Fibroblast of villous mesenchyme (primary cell): Measurements from ENCODE around the gene ZNRD2. TPM values are rescaled to one million over a fixed set of nuclear protein-coding genes. Genes with fewer than 3 reads are reported as not detected.

Experiments
- DNase-seq: peaks from one replicate; pipeline ENCODE4 v3.0.0-alpha.2; 2010; ENCODE audit warnings: low read depth
- H3K4me3 ChIP-seq: 2 replicates; pipeline ENCODE4 v1.5.1; 2011; ENCODE audit warnings: low read depth, mild to moderate bottlenecking, low read length
- total RNA-seq: library from RNA; depleted of rRNA; stranded (reverse); fragments of >200 nt; gene quantifications from 2 replicates; pipeline ENCODE4 v1.2.3, GENCODE V29; 2012
- TF ChIP-seq, protein P1 (sequence below): IDR thresholded peaks from 2 replicates; pipeline ENCODE4 v1.5.1; 2012; ENCODE audit warnings: low read depth, mild to moderate bottlenecking, low read length; ENCODE audit not compliant: insufficient read depth

The ZNRD2 gene
- total RNA-seq, 1 donor = 31.1 TPM

DNA sequence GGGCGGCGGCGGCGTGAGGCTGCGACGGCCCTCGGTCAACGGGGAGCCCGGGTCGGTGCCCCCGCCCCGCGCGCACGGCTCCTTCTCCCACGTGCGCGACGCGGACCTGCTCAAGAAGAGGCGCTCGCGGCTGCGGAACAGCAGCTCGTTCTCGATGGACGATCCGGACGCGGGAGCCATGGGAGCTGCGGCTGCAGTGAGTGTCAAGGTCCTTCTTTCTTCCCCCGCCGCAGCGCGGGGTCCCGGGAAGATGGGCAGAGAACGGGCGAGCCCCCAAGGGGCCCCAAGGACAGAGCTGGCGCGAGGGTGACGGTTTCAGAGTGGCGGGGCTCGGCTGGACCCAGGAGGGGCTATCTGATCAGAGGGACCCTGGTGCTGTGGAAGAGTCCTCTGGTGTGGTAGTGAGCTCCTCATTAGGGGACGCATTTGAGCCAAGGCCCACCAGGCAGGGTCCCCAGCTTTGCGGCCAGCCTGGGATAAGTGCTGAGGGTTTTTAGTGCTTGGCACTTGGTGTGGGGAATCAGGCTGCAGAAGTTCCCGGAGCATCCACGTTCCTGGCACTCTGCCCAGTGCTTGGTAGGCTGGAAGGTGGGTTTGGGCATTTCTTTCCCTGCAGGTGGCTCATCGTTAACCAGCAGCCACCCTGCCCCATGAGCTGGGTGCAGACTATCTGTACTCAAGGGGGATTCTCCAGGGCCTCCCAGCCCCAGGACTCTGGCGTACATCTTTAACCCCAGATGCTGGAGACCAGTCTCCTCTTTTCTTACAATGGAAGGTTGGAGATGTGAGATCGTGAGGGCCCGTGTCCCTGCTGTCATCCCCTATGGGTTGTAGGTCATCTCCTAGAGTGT is 15.3 kb downstream of the ZNRD2 start:
- H3K4me3 ChIP-seq = no peak overlapping the region
- TF ChIP-seq, protein P1, sequence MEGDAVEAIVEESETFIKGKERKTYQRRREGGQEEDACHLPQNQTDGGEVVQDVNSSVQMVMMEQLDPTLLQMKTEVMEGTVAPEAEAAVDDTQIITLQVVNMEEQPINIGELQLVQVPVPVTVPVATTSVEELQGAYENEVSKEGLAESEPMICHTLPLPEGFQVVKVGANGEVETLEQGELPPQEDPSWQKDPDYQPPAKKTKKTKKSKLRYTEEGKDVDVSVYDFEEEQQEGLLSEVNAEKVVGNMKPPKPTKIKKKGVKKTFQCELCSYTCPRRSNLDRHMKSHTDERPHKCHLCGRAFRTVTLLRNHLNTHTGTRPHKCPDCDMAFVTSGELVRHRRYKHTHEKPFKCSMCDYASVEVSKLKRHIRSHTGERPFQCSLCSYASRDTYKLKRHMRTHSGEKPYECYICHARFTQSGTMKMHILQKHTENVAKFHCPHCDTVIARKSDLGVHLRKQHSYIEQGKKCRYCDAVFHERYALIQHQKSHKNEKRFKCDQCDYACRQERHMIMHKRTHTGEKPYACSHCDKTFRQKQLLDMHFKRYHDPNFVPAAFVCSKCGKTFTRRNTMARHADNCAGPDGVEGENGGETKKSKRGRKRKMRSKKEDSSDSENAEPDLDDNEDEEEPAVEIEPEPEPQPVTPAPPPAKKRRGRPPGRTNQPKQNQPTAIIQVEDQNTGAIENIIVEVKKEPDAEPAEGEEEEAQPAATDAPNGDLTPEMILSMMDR = no peak
- DNase-seq = no peak

DNA sequence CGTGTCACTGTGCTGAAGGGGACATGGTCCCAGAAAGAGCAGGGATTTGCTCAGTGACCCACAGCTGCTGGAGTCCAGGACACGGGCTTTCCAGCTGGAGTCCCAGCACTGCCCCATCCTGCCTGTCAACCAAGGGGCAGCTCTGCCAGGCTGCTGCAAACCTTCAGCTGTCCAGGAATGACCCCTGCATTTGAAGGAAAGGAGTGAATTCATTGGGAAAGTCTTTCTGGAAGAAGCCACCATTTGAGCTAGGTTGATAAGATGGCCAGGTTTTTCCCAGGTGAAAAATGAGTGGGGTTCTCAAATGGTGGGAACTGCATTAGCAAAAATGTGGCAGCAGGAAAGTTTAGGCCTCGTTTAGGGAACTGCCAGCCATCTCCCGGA is 16.0 kb downstream of the ZNRD2 start:
- no peak overlapping the region for H3K4me3 ChIP-seq
- no peak for DNase-seq
- TF ChIP-seq, protein P1 = no peak

DNA sequence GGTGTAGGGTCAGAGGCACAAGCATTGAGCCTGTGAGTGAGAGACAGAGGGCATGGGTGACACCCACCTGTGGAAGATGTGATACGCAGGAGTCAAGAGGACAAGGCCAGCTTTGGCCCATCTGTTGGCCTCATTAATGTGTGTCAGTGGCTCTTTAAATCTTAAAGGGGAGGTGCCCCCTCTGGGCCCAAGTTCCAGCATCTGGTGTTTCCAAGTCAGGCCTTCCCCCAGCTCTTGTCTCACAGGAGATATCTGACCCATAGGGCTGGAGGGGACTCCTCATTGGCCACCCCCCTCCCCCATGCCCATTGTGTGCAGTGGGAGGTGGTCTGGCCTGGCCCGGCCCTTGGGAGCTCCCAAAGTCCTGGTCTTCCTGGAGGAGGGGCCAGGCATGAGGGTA is 16.4 kb downstream of the ZNRD2 start:
- no peak overlapping the region for H3K4me3 ChIP-seq
- DNase-seq = peak; percentile 88
- TF ChIP-seq, protein P1 = no peak

DNA sequence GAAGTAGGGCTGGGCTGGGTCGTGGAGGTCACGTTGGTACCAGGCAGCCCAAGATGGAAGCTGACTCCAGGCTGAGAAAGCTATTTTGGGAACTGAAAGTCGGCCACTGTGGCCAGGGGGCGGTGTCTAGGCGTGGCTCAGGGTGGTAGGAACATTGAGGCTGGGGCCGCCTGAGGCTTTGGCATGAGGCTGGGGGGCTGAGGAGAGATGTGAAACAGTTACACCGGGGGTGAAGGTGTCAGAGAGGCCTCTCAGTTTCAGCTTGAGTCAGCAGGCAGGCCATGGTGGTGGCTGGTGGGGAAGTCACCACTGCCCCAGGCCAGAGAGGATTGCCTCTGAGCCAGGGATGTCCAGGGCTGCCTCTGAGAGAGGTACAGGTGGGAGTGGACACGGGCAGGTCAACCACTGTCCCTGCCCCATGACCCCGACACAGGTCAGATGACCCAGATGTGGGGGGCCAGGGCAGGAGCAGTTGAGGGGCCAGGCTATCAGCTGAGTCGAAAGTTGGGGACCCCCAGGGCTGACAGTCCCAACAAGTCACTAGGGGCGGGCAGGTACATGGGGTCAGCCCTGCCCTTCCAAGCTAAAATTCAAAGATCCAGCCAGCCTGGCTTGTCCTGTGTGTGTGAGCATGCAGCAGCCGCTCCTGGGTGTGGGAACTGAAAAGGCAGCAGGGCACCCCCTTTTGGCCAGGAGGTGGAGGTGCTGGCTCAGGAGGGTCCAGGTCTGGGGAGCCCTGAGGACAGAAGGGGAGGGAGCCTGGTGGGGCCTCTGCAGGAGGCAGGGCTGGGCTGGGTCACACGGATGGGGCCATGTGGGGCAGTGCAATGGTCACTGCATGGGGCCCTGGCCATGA is 18.1 kb downstream of the ZNRD2 start:
- no peak overlapping the region for H3K4me3 ChIP-seq
- peak; percentile 73 for DNase-seq
- TF ChIP-seq, protein P1 = peak; percentile 71

DNA sequence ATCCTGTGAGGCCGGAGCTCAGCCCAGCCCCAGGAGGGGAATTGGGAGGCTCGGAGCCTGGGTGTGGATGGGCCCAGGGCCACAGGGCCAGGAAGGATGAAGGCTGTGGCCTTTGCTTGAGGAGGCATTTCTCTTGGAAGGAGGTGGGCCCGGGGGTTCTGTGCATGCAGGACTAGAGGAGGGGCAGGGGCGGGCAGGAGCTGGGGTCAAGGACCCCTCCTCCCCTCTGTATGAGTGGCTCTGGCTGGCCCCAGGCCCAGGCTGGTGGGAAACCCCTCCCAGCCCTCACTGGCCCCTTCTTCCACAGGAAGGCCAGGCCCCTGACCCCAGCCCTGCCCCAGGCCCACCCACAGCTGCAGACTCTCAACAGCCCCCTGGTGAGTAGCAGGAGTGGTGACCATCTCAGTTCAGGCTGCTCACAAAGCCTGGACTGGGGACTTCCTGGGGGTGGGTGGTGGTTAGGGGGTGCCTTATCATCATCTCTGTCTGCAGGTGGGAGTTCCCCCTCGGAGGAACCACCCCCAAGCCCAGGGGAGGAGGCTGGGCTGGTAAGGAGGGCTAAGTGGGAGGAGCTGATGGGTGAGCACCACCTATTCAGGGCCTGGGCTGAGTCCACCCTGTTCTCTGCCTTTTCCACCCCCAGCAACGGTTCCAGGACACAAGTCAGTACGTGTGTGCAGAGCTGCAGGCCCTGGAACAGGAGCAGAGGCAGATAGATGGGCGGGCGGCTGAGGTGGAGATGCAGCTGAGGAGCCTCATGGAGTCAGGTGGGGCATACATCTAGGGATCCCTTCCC is 19.4 kb downstream of the ZNRD2 start:
- TF ChIP-seq, protein P1 = no peak
- no peak for DNase-seq
- no peak overlapping the region for H3K4me3 ChIP-seq

DNA sequence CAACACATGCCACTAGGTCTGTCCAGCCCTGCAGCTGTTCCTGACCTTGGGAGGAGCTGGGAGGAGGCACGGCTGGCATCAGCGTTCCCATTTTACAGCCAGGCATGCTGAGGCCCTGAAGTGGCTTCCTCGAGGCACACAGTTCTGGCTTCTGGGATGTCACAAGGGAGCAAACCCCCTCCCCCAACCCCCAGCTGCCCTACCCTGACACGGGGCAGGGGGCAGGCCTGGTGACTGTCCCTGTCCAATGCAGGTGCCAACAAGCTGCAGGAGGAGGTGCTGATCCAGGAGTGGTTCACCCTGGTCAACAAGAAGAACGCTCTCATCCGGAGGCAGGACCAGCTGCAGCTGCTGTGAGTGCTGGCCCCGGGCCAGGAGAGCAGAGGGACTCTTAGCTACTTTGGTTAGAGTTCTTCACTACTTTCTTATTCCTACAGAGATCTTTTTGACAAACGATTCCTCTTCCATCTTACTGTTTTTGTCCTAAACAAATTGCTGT is 20.0 kb downstream of the ZNRD2 start:
- TF ChIP-seq, protein P1 = no peak
- peak; percentile 26 for DNase-seq
- H3K4me3 ChIP-seq = no peak overlapping the region
